HG02885 (cell line): ENCODE measurements around the gene KCNH5.
"Not testable (repeated sequence)": the region's sequence is repeated elsewhere in the genome, so short reads cannot be mapped to it uniquely, and the experiment has no call there.

Experiments used
- ATAC-seq: cut with Tn5 transposase; IDR thresholded peaks from one replicate; pipeline ENCODE4 v1.9.1; 2021; ENCODE audit warnings: mild to moderate bottlenecking; ENCODE audit not compliant: unreplicated experiment, poor library complexity

Gene KCNH5

GRCh38 chr14:62894736-62895135 lies 150.5 kb downstream of the KCNH5 start:
- no peak for ATAC-seq

GRCh38 chr14:62889364-62889763 lies 155.9 kb downstream of the KCNH5 start:
- ATAC-seq, result no peak

- ATAC-seq, result no peak
These were observed 158.8 kb downstream of the KCNH5 start for GRCh38 chr14:62886461-62886860.

DNA sequence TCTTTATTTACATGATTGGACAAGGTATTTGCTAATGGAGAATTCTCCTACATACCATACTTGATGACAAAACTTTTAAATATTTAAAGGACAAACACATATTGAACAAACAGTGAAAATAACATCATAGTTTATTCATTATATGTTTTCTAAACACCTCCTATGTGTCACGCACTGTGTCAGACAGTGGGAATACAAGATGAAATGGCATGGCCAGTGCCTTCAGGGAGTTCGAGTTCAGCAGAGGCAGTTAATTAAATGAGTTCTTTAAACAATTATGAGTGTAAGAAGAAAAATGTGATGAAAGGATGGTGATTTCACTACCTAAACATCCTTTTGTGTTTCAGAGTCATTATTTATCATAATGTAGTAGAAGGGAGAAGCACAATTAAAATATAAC lies 159.8 kb downstream of the KCNH5 start:
- ATAC-seq, result no peak

DNA sequence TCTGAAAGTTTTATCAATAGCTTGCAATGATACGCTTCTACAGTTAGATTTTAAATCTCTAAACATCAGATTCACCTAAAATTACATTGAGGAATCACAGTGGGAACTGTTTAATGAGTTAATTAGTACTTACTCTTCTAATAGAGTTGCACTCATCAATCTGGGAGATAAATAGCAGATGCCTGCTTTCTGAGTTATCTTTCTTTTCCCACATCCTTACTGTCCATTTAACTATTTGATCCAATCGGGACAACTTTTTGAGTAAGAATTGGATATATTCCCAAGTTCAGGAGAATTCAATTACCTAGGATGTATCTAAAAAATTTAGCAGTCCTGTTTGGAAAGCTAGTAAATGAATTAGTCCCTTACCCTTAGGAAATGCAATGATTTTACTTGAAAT lies 162.3 kb downstream of the KCNH5 start:
- no peak for ATAC-seq

- ATAC-seq, result no peak
These were observed 178.9 kb downstream of the KCNH5 start for GRCh38 chr14:62866376-62866775.

- ATAC-seq, result no peak
These were observed 180.7 kb downstream of the KCNH5 start for GRCh38 chr14:62864588-62864987.

DNA sequence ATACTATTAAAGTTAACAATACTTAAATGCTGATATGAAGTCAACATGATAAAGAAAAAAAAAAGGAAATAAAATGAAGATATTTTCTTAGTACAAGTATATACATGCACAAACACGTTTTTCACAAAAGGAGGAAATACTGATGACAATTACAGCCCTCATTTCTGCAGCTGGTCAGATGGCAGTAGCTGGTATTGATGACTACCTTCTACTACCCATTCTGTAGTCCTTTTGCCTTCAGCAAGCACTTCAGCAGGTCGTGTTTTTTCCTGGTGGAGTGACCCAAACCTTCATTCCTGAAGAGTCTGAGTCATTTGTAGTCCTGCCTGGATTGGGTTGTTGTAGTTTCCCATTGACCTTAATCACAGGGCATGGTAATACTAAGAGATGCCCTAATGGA lies 187.2 kb downstream of the KCNH5 start:
- ATAC-seq, result not testable (repeated sequence)

- ATAC-seq, result no peak
These were observed 190.3 kb downstream of the KCNH5 start for GRCh38 chr14:62854951-62855350.

DNA sequence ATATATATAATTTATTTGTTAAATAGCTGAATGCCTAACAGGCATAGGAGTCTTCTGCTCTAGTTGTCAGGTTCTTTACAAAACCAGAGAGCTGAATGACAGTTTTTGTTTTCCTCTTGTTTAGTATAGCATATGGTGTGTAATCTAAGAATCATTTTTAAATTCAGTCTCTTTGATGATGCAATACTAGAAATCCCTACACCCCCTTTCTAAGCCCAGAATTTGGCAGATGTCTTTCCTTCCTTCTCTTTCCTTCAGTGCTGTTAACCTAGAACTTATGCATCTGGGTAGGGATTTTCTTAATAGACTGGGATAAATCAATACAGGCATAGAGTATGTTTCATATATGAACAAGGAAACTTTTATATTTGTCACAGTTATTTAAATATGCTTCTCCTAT lies 198.1 kb downstream of the KCNH5 start:
- ATAC-seq, result no peak

GRCh38 chr14:62844546-62844945 lies 200.7 kb downstream of the KCNH5 start:
- no peak for ATAC-seq

DNA sequence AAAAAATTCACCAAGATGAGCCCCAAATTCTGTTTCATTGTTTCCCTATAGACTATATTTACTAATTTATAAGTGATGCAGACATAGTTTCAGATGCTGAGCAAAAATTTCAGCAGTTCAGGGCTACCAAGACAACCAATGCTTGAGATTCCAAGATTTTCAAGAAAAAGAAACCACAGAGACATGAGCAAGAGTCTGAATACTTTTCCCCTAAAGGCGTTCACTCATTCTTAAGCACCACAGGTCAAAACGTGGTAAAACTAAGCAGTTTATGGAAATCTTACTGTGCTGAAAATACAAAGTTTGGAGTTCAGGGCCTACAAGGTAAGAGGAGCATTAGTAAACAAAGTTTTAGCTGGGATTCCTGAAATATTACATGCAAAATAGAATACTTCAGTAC lies 221.2 kb downstream of the KCNH5 start:
- no peak for ATAC-seq

GRCh38 chr14:62819931-62820330 lies 225.3 kb downstream of the KCNH5 start:
- no peak for ATAC-seq

DNA sequence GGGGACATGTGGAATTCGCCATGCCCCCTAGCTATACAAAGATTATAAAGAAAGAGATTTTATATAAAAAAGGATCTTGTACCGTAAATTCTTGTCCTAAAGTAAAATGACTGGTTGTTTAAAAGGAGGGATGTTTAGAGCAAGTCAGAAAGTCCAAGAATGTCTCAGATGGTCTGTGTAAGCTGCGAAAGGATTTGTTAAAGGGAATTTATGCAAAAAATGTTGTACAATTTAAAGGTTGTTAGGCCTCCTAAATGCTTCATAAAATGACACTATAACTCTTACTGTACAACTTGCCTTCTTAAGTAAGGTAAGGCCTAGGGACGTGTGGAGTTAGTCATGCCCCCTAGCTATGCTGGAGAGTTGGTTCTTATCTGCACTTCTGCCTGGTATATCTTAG lies 237.6 kb downstream of the KCNH5 start:
- no peak for ATAC-seq

- no peak for ATAC-seq
These were observed 244.7 kb downstream of the KCNH5 start for GRCh38 chr14:62800577-62800976.

DNA sequence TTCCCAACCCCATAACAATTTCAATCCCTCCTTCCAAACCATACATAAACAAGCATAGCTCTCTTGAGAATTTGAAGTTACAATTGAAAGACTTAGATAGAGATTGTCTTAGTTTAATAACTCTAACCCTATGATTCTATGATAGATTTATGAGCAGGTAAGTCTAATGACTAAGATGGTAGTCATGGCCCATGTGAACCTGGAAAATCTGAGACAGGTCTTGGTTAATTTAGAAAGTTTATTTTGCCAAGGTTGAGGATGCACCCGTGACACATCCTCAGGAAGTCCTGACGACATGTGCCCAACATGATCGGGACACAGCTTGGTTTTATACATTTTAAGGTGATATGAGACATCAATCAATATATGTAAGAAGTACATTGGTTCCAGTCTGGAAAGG lies 248.8 kb downstream of the KCNH5 start:
- no peak for ATAC-seq

DNA sequence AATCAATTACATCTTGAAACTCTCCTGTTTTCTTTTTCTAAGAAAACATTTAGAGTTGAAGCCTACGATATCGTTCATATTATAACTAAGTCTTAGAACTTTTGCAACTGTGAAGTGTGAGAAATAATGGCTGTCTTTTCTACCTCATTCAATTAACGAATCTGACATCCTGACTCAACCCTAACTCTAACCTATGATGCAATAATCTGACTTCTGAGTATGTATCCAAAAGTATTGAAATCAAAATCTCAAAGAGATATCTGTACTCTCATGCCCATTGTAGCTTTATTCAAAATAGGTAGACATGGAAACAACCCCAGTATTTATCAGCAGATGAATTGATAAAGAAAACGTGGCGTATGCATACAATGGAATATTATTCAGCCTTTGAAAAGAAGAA lies 252.7 kb downstream of the KCNH5 start:
- no peak for ATAC-seq

- not testable (repeated sequence) for ATAC-seq
These were observed 263.9 kb downstream of the KCNH5 start for GRCh38 chr14:62781328-62781727.

DNA sequence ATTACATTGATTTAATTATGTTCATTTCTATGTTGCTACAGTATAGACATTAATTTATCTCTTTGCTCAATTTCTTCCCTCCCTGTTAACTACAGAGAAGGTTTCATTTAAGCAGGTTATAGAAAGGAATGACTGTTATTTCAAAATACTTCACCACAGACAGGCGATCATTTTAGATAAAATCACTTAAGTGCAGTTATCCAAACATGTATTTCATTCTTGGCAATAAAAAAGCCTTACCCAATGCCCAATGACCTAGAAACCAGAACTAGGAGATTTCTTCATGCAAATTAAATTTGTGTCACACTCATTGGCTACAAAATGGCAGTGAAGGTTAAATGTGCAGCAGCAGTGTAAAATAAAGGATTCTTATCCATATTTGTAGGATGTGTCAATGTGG lies 266.4 kb downstream of the KCNH5 start:
- ATAC-seq, result no peak

DNA sequence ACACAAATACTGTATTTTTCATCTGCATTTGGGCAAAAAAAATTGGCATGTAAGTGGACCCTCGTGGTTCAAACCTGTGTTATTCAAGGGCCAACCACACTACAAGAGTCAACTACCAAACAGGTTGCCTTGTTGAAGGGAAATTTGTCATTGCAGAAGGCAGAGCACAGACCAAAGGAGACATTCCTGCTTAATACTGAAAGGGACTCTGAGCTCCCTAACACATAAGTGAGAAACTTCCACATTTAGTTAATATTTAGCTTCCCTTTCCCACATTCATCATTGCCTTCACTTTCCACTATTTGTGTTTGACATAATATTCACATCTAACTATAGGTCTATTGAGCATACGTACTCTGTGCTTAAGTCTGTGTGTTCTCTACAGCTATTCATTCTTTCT lies 266.9 kb downstream of the KCNH5 start:
- no peak for ATAC-seq

DNA sequence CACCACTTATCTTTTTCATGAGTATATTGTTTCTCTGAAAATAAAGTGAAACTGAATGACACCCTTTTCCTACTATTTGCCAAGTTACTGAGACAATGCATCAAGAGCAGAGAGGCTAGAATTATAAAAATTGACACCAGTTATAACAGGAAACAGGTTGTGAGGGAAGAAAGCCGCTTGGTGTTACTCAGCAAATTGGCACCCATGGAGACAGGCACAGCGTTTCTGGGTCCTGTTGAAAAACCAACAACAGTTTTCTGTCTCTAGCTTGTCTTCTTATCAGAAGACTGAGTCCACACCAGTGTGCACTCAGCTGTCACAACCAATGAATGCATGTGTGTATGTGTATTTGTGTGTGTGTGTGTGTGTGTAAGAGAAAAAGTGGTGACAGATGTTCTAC lies 267.7 kb downstream of the KCNH5 start:
- ATAC-seq, result no peak

GRCh38 chr14:62776300-62776699 lies 269.0 kb downstream of the KCNH5 start:
- no peak for ATAC-seq

DNA sequence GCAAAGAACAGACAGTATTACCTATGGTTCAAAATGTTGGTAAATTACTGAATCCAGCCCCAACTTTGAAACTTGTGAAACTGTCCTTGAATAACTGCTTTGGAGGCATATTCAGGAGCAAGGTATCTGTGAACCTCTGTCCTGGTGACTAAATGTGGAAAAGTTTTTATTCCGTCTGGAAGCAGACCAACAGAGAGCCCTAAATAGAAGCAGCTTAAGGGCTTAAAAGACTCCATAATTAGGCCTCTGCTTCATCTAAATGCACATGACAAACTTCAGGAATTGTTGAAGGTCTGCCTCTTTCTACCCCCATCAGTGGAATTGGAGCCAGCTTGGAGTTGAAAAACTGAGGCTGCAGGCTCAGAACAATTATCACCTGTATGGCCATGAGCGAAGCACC lies 276.5 kb downstream of the KCNH5 start:
- ATAC-seq, result no peak
